Stimulated activated CD4-positive, alpha-beta T cell treated with anti-CD3 and anti-CD28 coated beads, Interleukin-4, amount 100 ng/mL, for 24 hours (primary cell): ENCODE data around the gene RXRA.

Experiments
- DNase-seq: peaks from one replicate; pipeline ENCODE4 v3.0.0-alpha.2; 2020

The RXRA gene

DNA sequence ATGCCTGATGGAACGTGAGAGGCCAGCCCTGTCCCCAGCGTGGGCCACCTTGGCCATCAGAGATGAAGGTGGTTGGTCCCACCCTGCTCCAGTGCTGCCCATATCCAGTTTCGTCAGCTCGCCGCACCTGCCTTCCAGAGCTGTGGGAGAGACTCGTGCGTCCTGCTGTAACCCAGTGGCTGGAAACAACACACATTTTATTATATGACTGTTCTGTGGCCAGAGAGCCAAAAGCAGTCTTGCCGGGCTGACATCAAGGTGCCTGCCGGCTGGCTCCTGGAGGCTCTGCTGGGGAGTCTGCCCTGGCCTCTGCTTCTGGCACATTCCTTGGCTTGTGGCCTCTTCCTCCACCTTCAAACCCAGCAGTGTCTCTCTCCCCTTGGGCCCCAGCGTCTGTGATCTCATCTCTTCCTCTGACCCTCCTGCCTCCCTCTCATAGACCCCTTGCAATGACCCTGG is 94.7 kb downstream of the RXRA start:
- DNase-seq, result no peak

DNA sequence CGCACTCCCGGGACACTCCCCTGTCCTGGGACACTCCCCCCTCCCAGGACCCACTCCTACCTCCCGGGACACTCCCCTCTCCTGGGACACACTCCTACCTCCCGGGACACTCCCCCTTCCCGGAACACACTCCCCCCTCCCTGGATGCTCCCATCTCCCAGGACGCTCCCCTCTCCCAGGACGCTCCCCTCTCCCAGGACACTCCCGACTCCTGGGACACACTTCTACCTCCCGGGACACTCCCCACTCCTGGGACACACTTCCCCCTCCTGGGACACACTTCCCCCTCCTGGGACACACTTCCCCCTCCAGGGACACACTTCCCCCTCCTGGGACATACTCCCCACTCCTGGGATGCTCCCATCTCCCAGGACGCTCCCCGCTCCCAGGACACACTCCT is 95.6 kb downstream of the RXRA start:
- DNase-seq, result no peak

DNA sequence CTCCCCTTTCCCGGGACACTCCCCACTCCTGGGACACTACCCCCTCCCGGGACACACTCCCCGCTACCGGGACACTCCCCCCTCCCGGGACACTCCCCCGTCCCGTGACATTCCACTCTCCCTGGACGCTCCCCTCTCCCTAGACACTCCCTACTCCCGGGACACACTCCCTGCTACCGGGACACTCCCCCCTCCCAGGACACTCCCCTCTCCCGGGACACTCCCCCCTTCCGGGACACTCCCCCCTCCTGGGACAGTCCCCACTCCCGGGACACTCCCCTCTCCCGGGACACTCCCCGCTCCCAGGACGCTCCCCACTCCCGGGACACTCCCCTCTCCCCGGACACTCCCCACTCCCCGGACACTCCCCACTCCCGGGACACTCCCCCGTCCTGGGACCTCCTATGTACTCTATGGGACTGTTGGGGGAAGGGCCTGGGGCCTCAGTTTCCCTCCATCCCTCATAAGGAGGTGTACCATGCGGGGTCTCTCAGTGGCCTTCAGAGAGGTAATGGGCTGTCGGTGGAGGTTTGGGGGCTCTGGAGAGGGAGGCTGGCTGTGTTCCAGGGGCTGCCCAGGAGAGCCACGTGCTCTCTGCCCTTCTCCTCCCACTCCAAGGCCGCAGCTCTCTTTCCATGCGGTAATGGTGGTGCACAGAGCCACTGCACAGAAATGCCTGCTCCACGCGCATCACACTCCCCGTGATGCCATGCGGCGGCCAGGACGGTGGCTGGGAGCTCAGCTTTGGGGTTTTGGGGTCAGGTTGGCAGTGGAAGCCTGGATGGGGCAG is 96.2 kb downstream of the RXRA start:
- no peak for DNase-seq

DNA sequence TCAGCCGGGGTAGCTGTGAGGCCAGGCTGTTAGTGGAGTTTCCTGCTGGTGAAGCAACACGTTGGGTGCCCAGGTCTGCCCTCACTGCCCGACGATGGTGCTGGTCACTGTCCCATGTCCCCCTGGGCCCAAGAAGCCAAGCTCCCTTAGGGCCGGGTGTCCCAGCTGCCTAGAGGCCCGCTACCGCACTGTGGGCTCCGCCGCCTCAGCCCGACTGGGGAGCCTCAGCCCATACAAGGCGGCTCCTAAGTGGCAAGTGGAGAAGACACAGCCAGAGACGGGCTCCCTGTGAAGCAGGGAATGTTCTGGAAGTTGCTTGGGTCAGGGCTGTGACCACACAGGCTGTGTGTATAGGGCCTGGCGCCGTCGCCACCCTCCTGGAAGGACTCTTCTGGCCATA is 96.9 kb downstream of the RXRA start:
- no peak for DNase-seq

DNA sequence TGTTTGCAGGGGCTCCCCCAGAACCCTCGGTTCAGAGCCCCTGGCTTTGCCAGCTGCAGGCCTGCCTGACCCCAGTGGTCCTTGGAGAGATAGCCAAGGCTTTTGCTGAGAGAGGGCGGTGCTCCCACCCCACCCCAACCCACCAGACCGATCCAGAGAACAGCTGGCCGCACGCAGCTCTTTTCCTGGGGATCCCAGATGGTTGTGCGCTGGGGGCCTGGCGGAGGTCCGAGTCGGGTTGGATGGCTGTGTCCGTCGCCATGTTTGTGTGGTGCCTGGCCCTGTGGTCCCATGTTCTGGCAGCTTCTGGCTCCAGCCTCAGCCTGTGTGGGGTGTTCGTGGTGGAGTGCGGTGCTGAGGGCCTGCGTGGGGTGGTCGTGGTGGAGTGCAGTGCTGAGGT is 97.5 kb downstream of the RXRA start:
- DNase-seq, result no peak

DNA sequence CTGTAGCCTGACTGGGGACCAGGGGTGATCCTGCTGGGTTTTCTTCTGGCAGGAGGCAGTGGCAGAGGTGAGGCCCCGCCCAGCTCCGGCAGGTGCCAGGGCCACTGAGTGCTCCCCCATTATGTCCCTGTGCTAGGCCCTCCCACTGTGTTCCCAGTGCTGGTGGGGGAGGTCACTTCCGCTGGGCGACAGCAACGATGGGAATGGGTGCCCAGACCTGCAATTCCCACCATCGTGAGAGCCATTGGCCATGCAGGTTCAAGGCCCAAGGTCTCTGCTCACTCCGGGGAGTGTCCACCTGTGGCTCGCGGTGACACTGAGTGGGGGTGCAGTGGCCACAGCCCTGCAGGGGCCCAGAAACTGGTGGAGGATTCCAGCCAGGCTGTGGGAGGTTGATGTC is 98.6 kb downstream of the RXRA start:
- DNase-seq, result no peak

DNA sequence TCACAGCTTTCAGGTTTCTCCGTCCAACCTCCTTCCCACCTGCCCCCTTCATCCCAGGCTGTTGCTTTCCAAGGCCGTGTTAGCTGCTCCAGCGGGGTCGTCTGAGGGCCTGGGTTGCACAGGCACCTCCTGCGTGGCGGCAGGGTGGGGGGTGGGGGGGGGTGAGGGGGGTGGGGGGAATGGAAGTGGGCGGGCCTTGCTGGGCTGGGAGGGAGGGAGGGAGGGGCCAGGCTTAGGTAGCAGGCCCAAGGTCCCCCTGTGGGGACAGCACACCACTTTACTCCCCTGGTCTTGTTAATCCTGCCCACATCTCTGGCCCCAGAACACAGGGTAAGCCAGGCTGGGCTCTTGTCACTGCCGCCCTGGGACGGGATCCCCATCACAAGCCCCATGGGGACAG is 99.1 kb downstream of the RXRA start:
- no peak for DNase-seq

DNA sequence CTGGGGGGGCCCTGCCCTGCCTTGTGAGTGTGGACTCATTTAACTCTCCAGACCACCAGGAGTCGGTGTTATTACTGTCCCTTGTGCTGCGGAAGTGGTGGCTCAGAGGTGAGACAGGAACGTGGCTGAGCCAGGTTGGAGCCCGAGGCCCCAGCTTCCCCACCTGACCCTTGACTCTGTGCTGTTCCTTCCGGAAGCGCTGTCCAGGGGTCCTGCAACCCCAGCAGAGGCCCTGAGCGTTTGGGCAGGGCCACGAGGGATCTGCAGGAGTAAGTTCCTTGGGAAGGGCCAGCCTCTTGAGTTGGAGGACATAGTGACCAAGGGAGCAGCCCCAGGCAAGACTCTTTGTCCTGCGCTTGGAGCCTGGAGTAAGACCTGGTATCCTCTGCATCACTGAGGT is 99.6 kb downstream of the RXRA start:
- DNase-seq, result no peak

DNA sequence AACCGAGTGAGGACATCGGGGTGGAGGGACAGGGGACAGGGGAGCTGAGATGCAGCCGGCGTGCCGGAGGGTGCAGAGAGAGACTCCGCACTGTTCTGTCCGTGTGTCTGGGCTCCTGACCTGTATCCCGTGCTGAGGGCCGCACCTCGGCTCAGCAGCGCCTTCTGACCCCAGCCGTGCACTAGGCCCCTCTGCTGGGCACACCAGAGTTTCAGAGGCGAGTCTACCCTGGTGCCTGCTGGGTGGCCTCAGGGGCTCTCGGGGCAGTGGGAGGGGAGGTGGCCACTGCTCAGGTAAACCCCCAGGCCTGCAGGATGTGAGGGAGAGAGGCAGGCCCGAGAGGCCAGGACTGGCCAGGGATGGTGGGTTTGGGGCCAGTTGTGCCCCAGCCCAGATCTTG is 100.2 kb downstream of the RXRA start:
- no peak for DNase-seq

DNA sequence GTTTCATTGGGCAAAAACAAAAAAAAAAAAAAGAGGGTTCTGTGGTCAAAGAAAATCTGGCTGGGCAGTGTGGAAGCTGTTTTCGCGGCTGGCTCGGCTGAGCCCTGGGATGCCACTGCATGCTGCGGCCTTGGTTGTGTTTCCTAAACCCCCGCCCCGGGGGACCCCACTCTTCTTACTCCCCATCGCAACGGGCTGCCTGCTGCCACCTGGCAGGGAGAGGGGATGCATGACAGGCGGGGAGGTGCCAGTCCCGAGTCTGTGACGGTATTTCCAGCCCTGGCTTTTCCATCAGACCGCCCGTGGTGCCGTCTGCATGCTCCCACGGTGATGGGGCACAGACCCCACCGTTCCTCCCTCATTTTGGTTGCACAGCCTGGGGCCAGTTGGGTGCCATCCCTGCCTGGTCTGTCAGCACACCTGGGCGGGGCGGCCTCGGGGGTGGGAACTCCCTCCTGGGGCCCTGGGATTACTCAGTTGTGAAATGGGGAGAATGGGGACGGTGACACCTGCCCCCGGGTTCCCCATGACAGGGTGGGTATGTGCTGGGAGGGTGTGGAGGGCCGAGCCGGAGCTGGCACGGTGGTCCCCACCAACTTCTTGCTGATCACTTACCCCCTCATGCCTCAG is 101.0 kb downstream of the RXRA start:
- DNase-seq, result no peak

DNA sequence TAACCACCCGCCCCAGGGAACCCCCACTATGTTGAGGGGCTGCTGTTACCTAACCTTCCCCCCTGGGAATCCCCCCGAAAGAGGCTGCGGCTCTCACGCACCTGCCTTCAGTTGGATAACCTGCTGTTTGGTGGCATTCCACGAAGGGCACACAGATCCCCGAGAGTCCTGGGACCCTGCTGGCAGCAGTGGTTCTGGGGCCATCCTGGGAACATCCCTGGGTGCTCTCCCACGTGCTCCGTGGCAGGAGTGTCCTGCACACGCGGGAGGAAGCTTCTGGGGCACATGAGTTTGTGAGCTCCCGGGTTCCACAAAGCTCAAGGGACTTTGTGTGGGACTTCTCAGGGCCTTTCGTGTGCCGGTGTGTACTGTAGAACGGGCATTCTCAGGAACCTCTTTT is 102.3 kb downstream of the RXRA start:
- no peak for DNase-seq

DNA sequence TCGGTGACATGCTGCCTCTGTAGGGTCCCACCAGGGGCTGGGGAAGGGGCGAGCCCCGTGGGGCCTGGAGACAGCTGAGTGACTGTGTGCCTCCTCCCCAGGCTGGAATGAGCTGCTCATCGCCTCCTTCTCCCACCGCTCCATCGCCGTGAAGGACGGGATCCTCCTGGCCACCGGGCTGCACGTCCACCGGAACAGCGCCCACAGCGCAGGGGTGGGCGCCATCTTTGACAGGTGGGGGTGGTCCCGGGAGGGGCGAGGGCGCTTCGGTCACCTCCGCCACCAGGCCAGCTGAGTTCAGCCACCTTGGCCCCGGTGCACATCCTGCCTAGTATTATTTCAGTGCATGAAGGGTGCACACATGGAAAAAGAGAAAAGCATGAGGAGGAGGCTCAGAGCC is 102.8 kb downstream of the RXRA start:
- no peak for DNase-seq

DNA sequence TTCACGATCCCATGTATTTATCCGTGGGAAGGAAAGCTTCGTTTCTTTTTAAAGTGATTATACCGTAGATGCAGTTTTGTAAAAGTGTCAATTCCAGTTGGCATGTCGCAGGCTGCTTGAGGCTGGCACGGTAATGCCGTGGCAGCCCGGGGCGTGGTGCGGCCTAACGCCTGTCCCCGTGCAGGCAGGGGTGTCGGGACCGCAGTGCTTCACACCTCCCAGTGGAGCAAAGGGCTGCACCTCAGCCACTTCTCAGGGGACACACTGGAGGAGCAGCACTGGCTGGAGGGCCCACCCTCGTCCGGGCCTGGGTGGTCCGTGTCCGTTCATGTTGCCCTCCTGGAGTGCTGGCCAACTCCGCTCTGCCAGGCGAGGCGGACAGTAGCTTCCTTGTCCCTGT is 103.2 kb downstream of the RXRA start:
- no peak for DNase-seq

DNA sequence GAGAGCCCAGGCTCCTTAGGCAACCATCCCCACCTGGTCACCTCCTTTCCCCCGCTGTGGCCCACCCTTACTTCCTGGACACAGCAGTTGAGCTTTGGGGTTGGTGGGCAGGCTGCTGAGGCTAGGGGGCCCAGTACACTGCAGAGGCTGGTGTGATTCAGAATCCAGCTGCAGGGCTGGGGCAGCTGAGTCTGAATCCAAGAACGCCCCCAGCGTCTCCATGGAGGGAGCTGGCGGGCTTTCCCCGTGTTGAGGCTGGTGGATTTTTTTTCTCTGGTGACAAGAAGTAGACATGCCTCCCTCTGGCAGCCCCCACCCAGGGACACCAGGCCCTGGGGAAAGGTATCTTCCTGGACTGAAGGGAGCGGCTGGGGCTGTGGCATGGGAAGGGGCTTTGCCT is 104.8 kb downstream of the RXRA start:
- no peak for DNase-seq

DNA sequence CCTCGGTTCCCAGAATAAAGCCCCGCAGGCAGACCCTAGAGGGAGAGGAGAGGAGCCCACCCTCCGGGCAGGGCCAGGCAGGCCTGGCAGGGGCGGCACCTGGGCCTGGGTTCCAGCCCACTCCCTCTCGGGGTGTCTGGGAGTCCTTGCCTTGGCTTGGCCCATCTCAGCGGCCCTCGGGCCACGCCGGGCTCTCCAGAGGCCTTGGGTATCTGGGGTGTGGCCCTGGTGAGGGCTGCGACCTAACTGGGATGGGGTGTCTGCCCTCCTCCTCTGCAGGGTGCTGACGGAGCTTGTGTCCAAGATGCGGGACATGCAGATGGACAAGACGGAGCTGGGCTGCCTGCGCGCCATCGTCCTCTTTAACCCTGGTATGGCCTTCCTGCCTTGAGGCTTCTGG is 105.4 kb downstream of the RXRA start:
- DNase-seq, result no peak

DNA sequence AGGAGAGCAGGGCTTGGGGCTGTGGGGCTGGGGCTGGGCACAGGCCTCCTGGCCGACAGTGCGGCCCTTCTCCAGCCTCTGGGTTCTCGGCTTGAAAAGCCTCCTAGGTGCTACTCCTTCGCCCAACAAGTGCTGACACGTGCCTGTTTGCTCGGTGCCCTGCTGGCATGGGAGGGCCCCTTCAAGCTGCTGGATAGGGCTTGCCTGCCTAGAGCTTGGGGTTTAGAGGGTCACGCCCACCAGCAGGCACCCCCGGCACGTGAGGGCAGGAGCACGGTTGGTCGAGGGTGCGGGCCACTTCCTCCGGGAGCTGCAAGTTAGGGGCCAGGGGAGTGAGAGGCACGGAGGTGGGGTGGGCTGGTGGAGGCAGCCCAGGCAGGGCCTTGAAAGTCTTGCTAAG is 106.2 kb downstream of the RXRA start:
- DNase-seq, result no peak

DNA sequence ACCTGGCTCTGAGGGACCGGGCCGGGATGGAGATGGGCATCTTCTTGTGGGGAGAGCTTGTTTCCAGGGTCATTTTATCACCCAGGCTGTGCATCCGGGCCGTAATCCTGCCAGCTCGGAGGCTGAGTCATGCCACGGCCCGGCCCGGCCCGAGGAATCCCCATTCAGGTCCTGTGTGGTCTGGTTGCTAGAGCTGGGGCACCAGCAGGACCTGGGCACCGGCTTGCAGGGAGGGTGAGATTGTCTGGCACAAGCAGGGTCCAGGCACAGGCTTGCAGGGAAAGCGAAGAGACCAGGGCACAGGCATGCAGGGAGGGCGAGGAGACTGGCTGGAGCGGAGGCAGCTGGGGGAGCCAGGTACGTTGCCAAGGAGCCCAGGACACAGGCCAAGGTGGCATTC is 106.8 kb downstream of the RXRA start:
- no peak for DNase-seq

DNA sequence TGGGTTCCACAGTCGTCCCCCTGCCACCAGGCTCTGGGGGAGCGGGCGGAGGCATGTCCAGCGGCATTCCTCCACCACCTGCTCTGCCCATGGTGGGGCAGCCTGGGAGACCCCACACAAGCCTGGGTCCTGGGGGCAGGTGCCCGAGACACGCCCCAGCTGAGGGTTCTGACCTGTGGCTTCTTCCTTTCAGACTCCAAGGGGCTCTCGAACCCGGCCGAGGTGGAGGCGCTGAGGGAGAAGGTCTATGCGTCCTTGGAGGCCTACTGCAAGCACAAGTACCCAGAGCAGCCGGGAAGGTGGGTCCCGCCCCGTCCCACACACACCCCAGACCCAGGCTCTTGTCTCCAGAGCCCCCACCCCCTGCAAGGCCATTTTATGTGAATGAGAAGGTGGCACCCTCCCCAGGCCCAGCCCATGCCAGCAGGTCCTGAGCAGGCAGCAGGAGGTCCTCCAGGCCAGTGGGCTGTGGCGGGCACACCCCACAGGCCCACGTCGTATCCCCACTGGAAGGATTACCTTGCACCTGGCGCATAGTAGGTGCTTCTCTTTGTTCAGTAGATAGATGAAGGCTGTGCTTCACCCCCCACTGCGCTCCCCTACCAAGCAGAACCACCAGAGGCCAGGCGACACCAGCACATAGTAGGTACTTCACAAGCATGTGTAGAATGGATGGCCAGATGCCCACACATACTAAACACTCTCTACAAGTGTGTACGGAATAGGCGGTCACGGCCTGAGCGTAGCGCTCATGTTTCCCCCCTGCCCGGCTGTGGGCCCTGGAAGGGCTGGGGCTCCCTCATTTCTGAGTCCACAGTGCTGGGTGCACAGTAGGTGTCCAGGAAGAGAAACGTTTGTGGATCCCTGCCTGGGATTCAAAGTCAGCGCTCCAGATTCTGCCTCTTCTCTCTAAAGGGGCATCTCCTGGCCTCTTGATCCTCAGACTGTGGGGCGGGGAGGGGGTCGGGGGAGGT is 107.9 kb downstream of the RXRA start:
- DNase-seq, result no peak

DNA sequence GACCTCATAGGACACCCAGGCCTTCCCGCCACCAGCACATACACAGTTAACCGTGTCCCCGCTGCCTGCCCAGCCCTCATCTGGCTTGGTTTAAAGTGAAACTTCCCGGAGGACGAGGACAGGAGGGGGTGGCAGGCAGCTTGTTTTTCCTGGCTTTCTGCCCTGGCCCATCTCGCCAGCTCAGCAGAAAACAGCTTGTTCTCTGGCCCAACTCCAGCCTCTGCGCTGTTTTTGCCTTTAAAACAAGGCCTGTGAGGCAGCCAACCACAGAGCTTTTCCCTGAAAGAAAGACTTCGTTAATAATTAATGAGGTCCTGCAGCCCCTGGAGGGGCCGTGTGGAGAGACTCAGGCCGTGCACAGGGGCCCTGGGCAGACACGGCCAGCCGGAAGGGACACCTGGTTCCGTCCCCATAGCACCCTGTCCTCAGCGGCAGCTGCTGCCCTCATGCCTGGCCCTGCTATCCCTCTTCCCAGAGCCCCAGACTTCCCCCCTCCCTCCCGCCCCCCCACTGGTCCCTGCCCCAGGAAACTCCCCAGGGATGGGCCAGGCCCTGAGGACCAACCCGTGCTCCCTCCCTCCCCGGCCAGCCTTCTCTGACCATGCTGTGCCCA is 108.7 kb downstream of the RXRA start:
- DNase-seq, result no peak

DNA sequence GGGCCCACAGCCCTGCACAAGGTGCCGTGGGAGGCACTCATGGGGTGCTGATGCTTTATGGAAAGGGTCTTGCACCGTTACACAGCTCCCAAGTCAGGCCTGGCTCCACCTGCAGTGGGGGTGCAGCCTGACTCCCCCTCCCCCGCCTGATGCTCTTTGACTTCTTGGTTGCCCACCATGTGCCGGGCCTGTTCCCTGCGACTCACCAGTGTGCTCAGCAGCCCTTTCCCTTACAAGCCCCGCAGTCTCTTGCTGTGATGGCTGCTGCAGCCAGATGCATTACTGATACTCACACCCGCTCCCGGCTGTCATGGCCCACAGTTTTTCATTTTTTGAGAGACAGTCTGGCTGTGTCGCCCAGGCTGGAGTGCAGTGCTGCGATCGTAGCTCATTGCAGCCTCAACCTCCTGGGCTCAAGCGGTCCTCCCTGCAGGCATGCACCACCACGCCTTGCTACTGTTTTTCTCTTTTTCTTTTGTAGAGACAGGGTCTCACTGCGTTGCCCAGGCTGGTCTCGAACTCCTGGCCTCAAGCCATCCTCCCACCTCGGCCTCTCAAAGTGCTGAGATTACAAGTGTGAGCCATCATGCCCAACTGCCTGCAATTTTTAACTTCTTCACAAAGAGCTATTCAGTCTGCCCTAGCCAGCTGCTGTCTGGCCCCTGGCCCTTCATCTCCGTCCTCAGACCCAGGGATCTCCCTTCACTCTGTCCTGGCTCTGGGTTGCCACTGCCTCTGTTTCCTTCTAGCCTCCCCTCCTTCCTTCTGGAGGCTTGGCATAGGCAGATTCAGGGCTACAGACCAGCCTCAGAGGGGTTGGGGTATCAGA is 109.5 kb downstream of the RXRA start:
- no peak for DNase-seq

DNA sequence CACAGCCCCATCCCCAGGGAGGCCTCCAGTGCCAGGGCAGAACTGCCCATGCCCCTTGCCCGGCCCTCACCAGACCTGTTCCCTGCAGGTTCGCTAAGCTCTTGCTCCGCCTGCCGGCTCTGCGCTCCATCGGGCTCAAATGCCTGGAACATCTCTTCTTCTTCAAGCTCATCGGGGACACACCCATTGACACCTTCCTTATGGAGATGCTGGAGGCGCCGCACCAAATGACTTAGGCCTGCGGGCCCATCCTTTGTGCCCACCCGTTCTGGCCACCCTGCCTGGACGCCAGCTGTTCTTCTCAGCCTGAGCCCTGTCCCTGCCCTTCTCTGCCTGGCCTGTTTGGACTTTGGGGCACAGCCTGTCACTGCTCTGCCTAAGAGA is 110.1 kb downstream of the RXRA start:
- DNase-seq, result no peak

DNA sequence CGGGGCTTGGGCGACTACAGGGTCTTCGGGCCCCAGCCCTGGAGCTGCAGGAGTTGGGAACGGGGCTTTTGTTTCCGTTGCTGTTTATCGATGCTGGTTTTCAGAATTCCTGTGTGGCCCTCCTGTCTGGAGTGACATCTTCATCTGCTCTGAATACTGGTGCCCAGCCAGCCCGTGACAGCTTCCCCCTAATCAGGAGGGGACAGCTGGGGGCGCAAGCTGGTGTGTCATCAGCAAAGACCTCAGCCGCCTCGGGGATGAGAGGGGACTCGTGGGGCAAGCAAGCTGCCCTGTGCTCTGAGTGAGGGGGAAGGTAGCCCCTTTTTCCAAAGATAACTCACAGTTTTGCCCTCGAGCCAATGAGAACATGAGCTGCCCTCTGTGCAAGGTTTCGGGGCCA is 110.7 kb downstream of the RXRA start:
- no peak for DNase-seq
